ENCODE results near the gene ASB4.

ASB4 gene

DNA sequence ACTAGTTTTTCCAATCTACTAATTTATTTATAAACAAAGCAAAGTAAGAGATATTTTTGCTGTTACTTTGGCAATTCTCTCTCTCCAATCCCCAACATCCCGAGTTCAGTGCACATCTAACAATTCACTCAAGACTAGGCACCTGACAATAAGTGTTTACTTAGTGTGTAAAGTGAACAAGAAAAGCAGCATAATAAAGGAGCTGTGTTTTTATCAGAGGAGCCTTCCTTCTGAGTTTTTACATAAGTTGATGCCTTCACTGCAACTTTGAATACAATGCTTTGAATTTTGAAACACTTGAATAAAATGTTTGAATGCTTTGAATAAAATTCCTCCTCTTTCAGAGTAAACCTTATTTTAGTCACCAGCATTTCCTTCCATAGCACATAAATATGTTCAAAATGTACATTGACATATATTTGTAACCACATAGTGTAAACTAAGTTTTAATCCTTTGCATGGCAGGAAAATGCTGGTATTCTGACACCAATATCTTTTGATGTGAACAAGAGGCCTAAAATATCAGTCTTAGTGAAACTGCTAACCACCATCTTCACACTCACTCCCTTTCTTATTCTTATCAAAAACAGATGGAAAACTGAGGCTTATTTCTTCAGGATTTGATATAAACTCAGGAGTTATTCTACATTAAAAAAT, 99.2 kb downstream of the ASB4 start:
- H3K4me1 ChIP-seq (ENCODE audit: control insufficient read depth, insufficient read depth, low read length, unreplicated experiment): no peaks in the 10 kb centered on the region
- H3K79me2 ChIP-seq (ENCODE audit: control insufficient read depth, insufficient read depth, low read length, unreplicated experiment): no peaks in the 10 kb centered on the region
- H3K27me3 ChIP-seq (ENCODE audit: insufficient read depth, low read length): no peaks in the 10 kb centered on the region
- no peaks in the 10 kb centered on the region; the same call in 1 of the 2 replicates for H3K36me3 ChIP-seq (ENCODE audit: insufficient read depth, low read length)
- H3K27ac ChIP-seq (ENCODE audit: low read depth, low read length): no peak overlapping the region
- no peak overlapping the region for H3K4me3 ChIP-seq (ENCODE audit: low read depth, low read length)
- H2AFZ ChIP-seq (ENCODE audit: low read length, unreplicated experiment): no peak overlapping the region

DNA sequence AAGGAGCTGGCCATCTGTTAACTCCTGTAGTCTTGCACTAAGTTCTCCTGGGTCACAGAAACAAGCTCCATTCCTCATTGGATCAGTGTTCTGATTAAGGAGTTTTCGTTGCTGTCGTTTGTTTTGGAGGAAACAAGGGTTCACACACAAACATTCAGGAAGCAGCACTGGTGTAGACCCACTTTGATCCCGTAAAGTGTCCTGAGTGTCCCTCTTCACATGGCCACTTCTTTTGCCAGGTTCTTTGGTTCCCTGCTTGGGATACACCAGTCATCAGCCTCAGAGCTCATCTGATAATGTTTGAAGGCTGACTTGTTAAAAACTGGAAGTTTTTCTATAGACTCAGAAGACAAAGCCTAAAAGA, 99.7 kb downstream of the ASB4 start:
- H3K27me3 ChIP-seq (ENCODE audit: insufficient read depth, low read length): no peaks in the 10 kb centered on the region
- H3K79me2 ChIP-seq (ENCODE audit: control insufficient read depth, insufficient read depth, low read length, unreplicated experiment): no peaks in the 10 kb centered on the region
- H3K4me1 ChIP-seq (ENCODE audit: control insufficient read depth, insufficient read depth, low read length, unreplicated experiment): no peaks in the 10 kb centered on the region
- H3K36me3 ChIP-seq (ENCODE audit: insufficient read depth, low read length): no peaks in the 10 kb centered on the region; the same call in 1 of the 2 replicates
- H3K4me3 ChIP-seq (ENCODE audit: low read depth, low read length): no peak overlapping the region
- H3K27ac ChIP-seq (ENCODE audit: low read depth, low read length): no peak overlapping the region
- H2AFZ ChIP-seq (ENCODE audit: low read length, unreplicated experiment): no peak overlapping the region

DNA sequence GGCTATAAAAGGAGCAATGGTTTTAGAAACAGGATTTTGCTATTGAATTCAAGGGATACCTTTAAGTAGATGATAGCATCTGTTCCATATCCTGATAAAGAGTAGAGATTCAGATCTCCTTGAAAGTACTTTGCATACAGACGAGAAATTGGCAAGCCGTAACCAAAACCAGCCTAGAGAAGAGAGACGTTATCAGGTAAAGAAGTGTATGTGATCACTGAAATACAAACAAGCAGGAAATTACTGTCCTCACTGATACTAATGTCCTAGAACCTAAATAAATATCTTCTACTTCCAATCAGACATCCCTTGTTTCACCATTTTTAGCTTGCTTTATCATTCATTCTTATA, 101.2 kb downstream of the ASB4 start:
- Histone ChIP-seq H3K4me3 (ENCODE audit: low read depth, low read length) (no peak overlapping the region), H2AFZ (ENCODE audit: low read length, unreplicated experiment) (no peak overlapping the region), H3K27me3 (ENCODE audit: insufficient read depth, low read length) (no peaks in the 10 kb centered on the region), H3K79me2 (ENCODE audit: control insufficient read depth, insufficient read depth, low read length, unreplicated experiment) (no peaks in the 10 kb centered on the region), H3K27ac (ENCODE audit: low read depth, low read length) (no peak overlapping the region), H3K4me1 (ENCODE audit: control insufficient read depth, insufficient read depth, low read length, unreplicated experiment) (no peaks in the 10 kb centered on the region), H3K36me3 (ENCODE audit: insufficient read depth, low read length) (no peaks in the 10 kb centered on the region; the same call in 1 of the 2 replicates)

DNA sequence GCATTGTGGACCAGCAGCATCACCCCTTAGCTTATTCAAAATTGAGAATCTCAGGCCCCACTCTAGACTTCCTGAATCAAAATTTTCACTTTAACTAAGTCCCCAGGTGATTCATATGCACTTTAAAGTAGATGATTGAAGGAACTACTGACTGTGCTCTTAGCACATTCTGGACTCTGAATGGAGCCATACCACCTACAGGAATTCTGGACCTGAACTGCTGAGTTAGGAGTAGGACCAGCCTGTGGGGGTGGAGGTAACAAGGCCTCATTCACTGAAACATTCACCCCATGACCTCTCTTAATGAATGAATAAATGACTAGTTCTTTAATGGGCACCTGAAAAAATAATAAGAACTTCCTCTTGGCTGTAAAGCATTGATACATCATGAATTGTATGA, 103.3 kb downstream of the ASB4 start:
- H3K4me3 ChIP-seq (ENCODE audit: low read depth, low read length): no peak overlapping the region
- no peaks in the 10 kb centered on the region for H3K4me1 ChIP-seq (ENCODE audit: control insufficient read depth, insufficient read depth, low read length, unreplicated experiment)
- no peaks in the 10 kb centered on the region for H3K27me3 ChIP-seq (ENCODE audit: insufficient read depth, low read length)
- no peaks in the 10 kb centered on the region for H3K79me2 ChIP-seq (ENCODE audit: control insufficient read depth, insufficient read depth, low read length, unreplicated experiment)
- no peak overlapping the region for H2AFZ ChIP-seq (ENCODE audit: low read length, unreplicated experiment)
- H3K27ac ChIP-seq (ENCODE audit: low read depth, low read length): no peak overlapping the region
- H3K36me3 ChIP-seq (ENCODE audit: insufficient read depth, low read length): no peaks in the 10 kb centered on the region; the same call in 1 of the 2 replicates

DNA sequence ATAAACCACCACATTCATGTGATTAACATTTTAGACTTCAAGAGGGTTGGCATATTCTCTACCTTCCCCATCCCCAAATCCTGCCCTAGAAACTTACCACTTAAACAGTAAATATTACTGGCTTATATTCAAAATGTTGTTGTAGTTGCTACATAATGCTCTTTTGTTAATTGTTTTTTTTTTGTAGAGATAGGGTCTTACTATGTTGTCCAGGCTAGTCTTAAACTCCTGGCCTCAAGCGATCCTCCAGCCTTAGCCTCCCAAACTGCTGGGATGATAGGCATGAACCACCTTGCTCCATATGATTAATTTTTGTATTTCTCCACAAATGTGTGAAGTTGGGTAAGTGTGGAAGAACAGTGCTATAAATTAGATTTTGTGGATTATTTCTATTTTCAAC, 104.0 kb downstream of the ASB4 start:
- no peaks in the 10 kb centered on the region for H3K4me1 ChIP-seq (ENCODE audit: control insufficient read depth, insufficient read depth, low read length, unreplicated experiment)
- H3K36me3 ChIP-seq (ENCODE audit: insufficient read depth, low read length): no peaks in the 10 kb centered on the region; the same call in 1 of the 2 replicates
- no peaks in the 10 kb centered on the region for H3K27me3 ChIP-seq (ENCODE audit: insufficient read depth, low read length)
- no peak overlapping the region for H3K27ac ChIP-seq (ENCODE audit: low read depth, low read length)
- H2AFZ ChIP-seq (ENCODE audit: low read length, unreplicated experiment): no peak overlapping the region
- H3K4me3 ChIP-seq (ENCODE audit: low read depth, low read length): no peak overlapping the region
- no peaks in the 10 kb centered on the region for H3K79me2 ChIP-seq (ENCODE audit: control insufficient read depth, insufficient read depth, low read length, unreplicated experiment)

All from ACC112 (cell line).